Breast epithelium (tissue), 4 donors: ENCODE data around the gene HEXD. TPM values are rescaled to one million over a fixed set of nuclear protein-coding genes. Genes with fewer than 3 reads are reported as not detected.

Experiments
- DNase-seq, 2 donors: peaks; one replicate each; pipeline ENCODE4 v3.0.0-alpha.2; 2019; ENCODE audit warnings: low spot score in 2 of 2
- H3K27ac ChIP-seq, 2 donors: fragments of 200-600 bp; sonication (generic) in 1 of 2; one replicate each; pipeline ENCODE4 v1.5.1; 2016 to 2019; ENCODE audit warnings: mild to moderate bottlenecking in 1 of 2
- H3K27me3 ChIP-seq, 2 donors: fragments of 200-600 bp; sonication (generic) in 1 of 2; one replicate each; pipeline versions ENCODE4 v1.5.1 to v1.6.0; 2017 to 2019; ENCODE audit warnings: control low read depth in 1 of 2, mild to moderate bottlenecking in 1 of 2
- H3K36me3 ChIP-seq: fragments of 200-600 bp; one replicate; pipeline ENCODE4 v1.5.1; 2019
- H3K4me1 ChIP-seq, 2 donors: fragments of 200-600 bp; sonication (generic); one replicate each; pipeline ENCODE4 v1.5.1; 2016 to 2019; ENCODE audit warnings: control low read depth in 1 of 2
- H3K4me3 ChIP-seq, 3 donors: fragments of 200-600 bp; sonication (generic); 1 replicate in 2 of 3; 2 replicates in 1 of 3; pipeline ENCODE4 v1.5.1; 2016 to 2019; ENCODE audit warnings: mild to moderate bottlenecking in 3 of 3, moderate library complexity in 2 of 3
- H3K9me3 ChIP-seq, 2 donors: fragments of 200-600 bp; sonication (generic) in 1 of 2; one replicate each; pipeline ENCODE4 v1.5.1; 2016 to 2019; ENCODE audit warnings: control low read depth in 1 of 2
- POLR2A ChIP-seq: fragments of 450-650 bp; IDR thresholded peaks from one replicate; pipeline ENCODE4 v1.6.1; 2016; ENCODE audit warnings: antibody characterized with exemption, mild to moderate bottlenecking, moderate library complexity
- POLR2AphosphoS5 ChIP-seq, 3 donors: sonication (generic); formaldehyde crosslinking; IDR thresholded peaks; one replicate each; pipeline ENCODE4 v1.6.1; 2017; ENCODE audit warnings: antibody characterized with exemption in 3 of 3
- intact Hi-C: fragments of 100-400 bp; cut with DNase I; formaldehyde crosslinking; loops from one replicate; pipeline ENCODE4 v1.15.1; 2023; ENCODE audit warnings: low total_unique reads
- total RNA-seq, 3 donors: library from RNA; depleted of rRNA; stranded (reverse); fragments of >200 nt; gene quantifications; one replicate each; pipeline ENCODE4 v1.1.0, GENCODE V29; 2016
- TF ChIP-seq, protein P1 (sequence below), 3 donors: fragments of 450-650 bp; IDR thresholded peaks; one replicate each; pipeline ENCODE4 v1.5.1; 2016 to 2017; ENCODE audit warnings: antibody characterized with exemption in 3 of 3, mild to moderate bottlenecking in 3 of 3, moderate library complexity in 3 of 3

Gene HEXD
- total RNA-seq, 3 donors from 2014 or later = 48.2 to 157 (median 68.2) TPM

DNA sequence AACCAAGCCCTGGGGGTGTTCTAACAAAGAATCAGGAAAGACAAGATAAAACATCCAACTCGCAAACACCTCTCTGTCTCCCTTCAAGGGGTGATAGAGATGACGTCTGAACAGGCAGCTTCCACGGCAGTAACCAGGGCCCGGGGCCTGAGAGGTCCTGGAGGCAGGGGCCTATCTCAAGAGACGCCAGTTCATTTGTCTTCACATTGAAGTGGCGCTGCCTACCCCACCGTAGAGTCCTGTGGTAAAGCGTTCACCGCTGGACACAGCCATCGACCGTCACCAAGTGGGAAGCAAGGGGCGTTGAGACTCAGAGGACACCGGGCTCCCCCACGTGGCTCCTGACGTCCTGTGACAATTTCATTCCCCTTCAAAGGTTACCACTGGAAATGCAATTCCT is 25.2 kb upstream of the HEXD start:
- intact Hi-C loops = no loop called here
- H3K4me3 ChIP-seq = no peak overlapping the region
- peaks cover 0 to 4% of the 10 kb centered on the region in 2 donors for H3K27me3 ChIP-seq
- no peaks in the 10 kb centered on the region for H3K36me3 ChIP-seq
- TF ChIP-seq POLR2AphosphoS5 (IDR thresholded peaks at IDR 0.05) (no peak), POLR2A (no peak)
- TF ChIP-seq, protein P1, sequence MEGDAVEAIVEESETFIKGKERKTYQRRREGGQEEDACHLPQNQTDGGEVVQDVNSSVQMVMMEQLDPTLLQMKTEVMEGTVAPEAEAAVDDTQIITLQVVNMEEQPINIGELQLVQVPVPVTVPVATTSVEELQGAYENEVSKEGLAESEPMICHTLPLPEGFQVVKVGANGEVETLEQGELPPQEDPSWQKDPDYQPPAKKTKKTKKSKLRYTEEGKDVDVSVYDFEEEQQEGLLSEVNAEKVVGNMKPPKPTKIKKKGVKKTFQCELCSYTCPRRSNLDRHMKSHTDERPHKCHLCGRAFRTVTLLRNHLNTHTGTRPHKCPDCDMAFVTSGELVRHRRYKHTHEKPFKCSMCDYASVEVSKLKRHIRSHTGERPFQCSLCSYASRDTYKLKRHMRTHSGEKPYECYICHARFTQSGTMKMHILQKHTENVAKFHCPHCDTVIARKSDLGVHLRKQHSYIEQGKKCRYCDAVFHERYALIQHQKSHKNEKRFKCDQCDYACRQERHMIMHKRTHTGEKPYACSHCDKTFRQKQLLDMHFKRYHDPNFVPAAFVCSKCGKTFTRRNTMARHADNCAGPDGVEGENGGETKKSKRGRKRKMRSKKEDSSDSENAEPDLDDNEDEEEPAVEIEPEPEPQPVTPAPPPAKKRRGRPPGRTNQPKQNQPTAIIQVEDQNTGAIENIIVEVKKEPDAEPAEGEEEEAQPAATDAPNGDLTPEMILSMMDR (IDR thresholded peaks at IDR 0.05) = no peak
- no peak for DNase-seq
- no peak overlapping the region for H3K27ac ChIP-seq
- H3K4me1 ChIP-seq = no peaks in the 10 kb centered on the region
- H3K9me3 ChIP-seq = no peaks in the 10 kb centered on the region

DNA sequence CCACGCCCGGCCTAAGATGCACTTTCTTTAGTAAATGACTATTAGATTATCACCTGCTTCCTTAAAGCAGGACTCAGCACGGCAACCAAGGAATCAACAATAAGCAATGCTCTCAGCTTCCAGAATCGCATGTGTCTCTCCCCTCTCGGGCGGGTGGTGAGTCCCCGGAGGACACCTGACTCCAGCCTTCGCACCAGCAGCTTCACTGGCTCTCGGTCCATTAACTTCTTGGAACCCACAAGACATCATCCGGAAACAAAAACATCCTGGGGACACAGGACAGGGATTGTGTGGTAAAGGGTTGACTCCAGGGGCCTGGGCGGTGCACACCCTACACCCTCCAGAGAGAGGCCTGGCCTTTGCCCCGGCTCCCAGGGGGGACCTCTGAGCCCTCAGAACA is 23.9 kb upstream of the HEXD start:
- no peak for TF ChIP-seq POLR2A
- TF ChIP-seq, protein P1 (IDR thresholded peaks at IDR 0.05) = no peak
- TF ChIP-seq POLR2AphosphoS5 (IDR thresholded peaks at IDR 0.05) = no peak
- DNase-seq = no peak
- Histone ChIP-seq H3K9me3 (no peaks in the 10 kb centered on the region), H3K4me3 (no peak overlapping the region), H3K4me1 (no peaks in the 10 kb centered on the region), H3K27ac (no peak overlapping the region), H3K36me3 (no peaks in the 10 kb centered on the region), H3K27me3 (no peaks in the 10 kb centered on the region)
- intact Hi-C loops = no loop called here

DNA sequence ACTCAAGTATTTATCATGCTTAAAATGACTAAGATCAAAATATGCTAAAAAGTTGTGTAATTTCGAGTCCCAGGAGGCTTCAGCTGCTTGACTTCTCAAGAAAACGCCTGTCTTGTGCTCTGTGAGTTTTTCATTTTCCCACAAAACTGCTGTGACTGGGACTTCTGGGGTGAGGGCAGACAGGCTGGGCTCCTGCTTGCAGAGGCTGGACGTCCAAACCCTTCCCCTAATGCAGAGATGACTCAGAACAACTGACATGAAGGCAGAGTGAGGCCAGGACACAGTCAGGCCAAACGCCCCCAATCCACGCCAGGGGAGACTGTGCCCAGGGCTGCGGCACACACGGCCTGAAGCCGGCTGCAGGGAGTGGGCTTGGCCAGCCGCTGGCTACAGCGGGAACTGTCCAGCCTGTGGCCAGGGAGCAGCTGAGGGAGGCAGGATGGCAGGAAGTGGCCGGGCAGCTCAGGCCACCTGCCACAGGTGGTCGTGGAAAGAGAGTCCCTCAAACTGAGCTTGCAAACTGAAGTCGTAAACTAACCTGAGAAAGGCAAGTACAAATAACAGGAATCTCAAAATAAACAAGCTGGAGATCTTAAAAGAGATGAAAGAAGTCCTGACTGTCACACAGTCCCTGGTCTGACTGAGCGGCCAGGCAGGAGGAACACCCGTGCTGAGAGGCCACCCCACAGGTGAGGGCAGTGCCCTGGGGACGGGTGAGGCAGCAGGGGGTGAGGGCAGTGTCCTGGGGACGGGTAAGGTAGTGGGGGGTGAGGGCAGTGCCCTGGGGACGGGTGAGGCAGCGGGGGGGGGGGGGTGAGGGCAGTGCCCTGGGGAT is 21.3 kb upstream of the HEXD start:
- Histone ChIP-seq H3K27me3 (no peaks in the 10 kb centered on the region), H3K4me3 (peak overlapping the region in 2 of 3 donors; percentile 9 to 34), H3K4me1 (no peaks in the 10 kb centered on the region), H3K36me3 (no peaks in the 10 kb centered on the region), H3K9me3 (no peaks in the 10 kb centered on the region), H3K27ac (peak overlapping the region; percentile 50 to 72)
- intact Hi-C loops = no loop called here
- no peak for DNase-seq
- no peak for TF ChIP-seq POLR2A
- TF ChIP-seq POLR2AphosphoS5 (IDR thresholded peaks at IDR 0.05) = no peak
- TF ChIP-seq, protein P1 (IDR thresholded peaks at IDR 0.05) = no peak

DNA sequence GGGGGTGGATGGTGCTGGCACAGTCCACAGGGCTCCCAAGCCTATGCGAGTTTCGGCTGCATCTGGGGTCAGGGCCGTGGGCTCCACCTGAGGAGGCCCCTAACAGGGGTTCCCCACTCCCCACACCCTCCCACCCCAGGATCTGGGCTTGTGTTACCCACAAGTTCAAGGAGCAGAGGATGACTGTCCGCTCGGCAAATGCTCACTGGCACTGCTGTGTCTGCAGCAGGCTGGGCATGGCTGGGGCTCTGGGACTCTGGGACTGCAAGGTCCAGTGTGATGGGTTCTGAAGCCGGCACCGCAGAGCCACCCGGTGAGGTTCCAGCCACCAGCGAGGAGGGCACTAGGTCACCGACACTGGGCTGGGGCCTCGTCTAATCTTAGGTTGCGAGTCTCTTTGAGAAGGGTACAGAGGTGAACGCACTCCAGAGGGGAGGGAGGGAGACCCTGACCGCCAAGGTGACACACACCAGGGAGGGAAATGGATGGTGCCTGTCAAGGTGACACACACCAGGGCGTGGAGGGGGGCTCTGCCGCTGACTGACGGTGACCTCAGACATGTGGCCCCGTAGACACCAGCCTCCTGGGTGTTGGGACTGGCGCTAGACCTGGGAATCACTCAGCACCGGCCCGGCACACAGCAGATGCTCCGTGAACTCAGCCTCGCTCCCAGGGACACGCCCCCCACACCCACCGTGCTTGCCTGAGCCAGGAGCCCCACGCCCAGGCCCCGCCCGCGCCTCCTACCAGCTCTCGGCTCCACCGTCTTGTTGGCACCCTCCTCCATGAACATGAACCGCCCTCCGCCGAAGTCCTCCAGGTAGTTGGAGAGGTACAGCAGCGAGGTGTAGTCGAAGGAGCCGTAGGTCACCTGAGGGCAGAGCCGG is 20.5 kb upstream of the HEXD start:
- no peaks in the 10 kb centered on the region for H3K27me3 ChIP-seq
- no peaks in the 10 kb centered on the region for H3K36me3 ChIP-seq
- TF ChIP-seq, protein P1 (IDR thresholded peaks at IDR 0.05) = no peak
- TF ChIP-seq POLR2A (no peak), POLR2AphosphoS5 (IDR thresholded peaks at IDR 0.05) (no peak)
- DNase-seq = no peak
- intact Hi-C loops = no loop called here
- H3K4me3 ChIP-seq = peak overlapping the region in 2 of 3 donors; percentile 9 to 31
- no peaks in the 10 kb centered on the region for H3K9me3 ChIP-seq
- no peaks in the 10 kb centered on the region for H3K4me1 ChIP-seq
- H3K27ac ChIP-seq = peak overlapping the region; percentile 50 to 72
